Gastrocnemius medialis (tissue), 4 donors: ENCODE data around the gene MARCHF11.

Experiments
- CTCF ChIP-seq, 5 experiments: fragments of 450-650 bp in 3 of 5; fragments of 200-600 bp in 2 of 5; sonication (generic) in 2 of 5; IDR thresholded peaks in 4 of 5; conservative IDR thresholded peaks in 1 of 5; 1 replicate in 4 of 5; 2 replicates in 1 of 5; pipeline ENCODE4 v1.5.1; 2016 to 2019; ENCODE audit warnings: antibody characterized with exemption in 5 of 5, mild to moderate bottlenecking in 3 of 5, moderate library complexity in 3 of 5
- POLR2A ChIP-seq, 2 donors: fragments of 450-650 bp; IDR thresholded peaks; one replicate each; pipeline ENCODE4 v1.6.1; 2017; ENCODE audit warnings: antibody characterized with exemption in 2 of 2, mild to moderate bottlenecking in 2 of 2, moderate library complexity in 2 of 2

- TF ChIP-seq CTCF (IDR thresholded peaks at IDR 0.05 in 4 of 5, conservative IDR thresholded peaks at IDR 0.05 in 1 of 5) (no peak), POLR2A (IDR thresholded peaks at IDR 0.05) (no peak)
Observed at GRCh38 chr5:16147179-16147900, 32.3 kb downstream of the MARCHF11 start.
